Effector CD4-positive, alpha-beta T cell (primary cell): ENCODE results near the gene SFXN5.
A peak's percentile ranks its signal among the peaks of the same experiment; 100 is the strongest.
"Not testable (repeated sequence)": the region's sequence is repeated elsewhere in the genome, so short reads cannot be mapped to it uniquely, and the experiment has no call there.

Experiments
- DNase-seq: peaks from one replicate; pipeline ENCODE4 v3.0.0-alpha.2; 2020
- total RNA-seq: gene quantifications from one replicate; lab custom pipeline; 2026; lab: John Stamatoyannopoulos, UW

SFXN5 gene
- total RNA-seq = 7.7 reads per million, percentile 27 among the genes with 10 or more reads in this experiment

GRCh38 chr2:73071360-73072128 is at the start of gene SFXN5:
Gene SFXN5, minus strand, starts transcription at chr2:73071712. Its CDS starts 7 bp downstream, at chr2:73071705.
- DNase-seq = peak; percentile 94

GRCh38 chr2:73119611-73120239 is 48.2 kb upstream of the SFXN5 start:
- not testable (repeated sequence) for DNase-seq

- no peak for DNase-seq
Observed at GRCh38 chr2:73117441-73117840, 45.9 kb upstream of the SFXN5 start.

GRCh38 chr2:73116182-73116960 is 44.9 kb upstream of the SFXN5 start:
- DNase-seq = no peak

- no peak for DNase-seq
Observed at GRCh38 chr2:73114273-73114867, 42.9 kb upstream of the SFXN5 start.

GRCh38 chr2:73112913-73113854 is 41.7 kb upstream of the SFXN5 start, which contains the start of gene RAB11FIP5:
Gene RAB11FIP5, minus strand, starts transcription at chr2:73112948. Its CDS starts 171 bp downstream, at chr2:73112777.
- DNase-seq = peak; percentile 73

GRCh38 chr2:73112026-73112912 is 40.8 kb upstream of the SFXN5 start:
- no peak for DNase-seq

- DNase-seq = no peak
Observed at GRCh38 chr2:73111073-73112025, 39.8 kb upstream of the SFXN5 start.

GRCh38 chr2:73110168-73111072 is 38.9 kb upstream of the SFXN5 start:
- no peak for DNase-seq

GRCh38 chr2:73109431-73110167 is 38.1 kb upstream of the SFXN5 start:
- DNase-seq = no peak

GRCh38 chr2:73107211-73107926 is 35.9 kb upstream of the SFXN5 start:
- DNase-seq = no peak

- no peak for DNase-seq
Observed at GRCh38 chr2:73106791-73107190, 35.3 kb upstream of the SFXN5 start.

- no peak for DNase-seq
Observed at GRCh38 chr2:73105511-73105971, 34.0 kb upstream of the SFXN5 start.

- no peak for DNase-seq
Observed at GRCh38 chr2:73104933-73105332, 33.4 kb upstream of the SFXN5 start.

- DNase-seq = no peak
Observed at GRCh38 chr2:73103018-73103542, 31.6 kb upstream of the SFXN5 start.

GRCh38 chr2:73101626-73102256 is 30.2 kb upstream of the SFXN5 start:
- DNase-seq = no peak
